Left lung (tissue), 10 donors: ENCODE results near the gene CACNA2D3. TPM values are rescaled to one million over a fixed set of nuclear protein-coding genes. Genes with fewer than 3 reads are reported as not detected.

Experiments used
- ATAC-seq: fragments of 200-7000 bp; cut with Tn5 transposase; one replicate; pipeline ENCODE4 v1.9.1; 2020; ENCODE audit warnings: moderate library complexity
- DNase-seq, 4 donors: peaks; one replicate each; pipeline ENCODE4 v3.0.0-alpha.2; 2013 to 2020
- H3K27ac ChIP-seq, 2 donors: fragments of 200-600 bp; sonication (generic) in 1 of 2; one replicate each; pipeline versions ENCODE4 v1.5.0 to v1.8.0; 2020 to 2021
- H3K27me3 ChIP-seq, 2 donors: fragments of 200-600 bp; sonication (generic) in 1 of 2; one replicate each; pipeline versions ENCODE4 v1.5.0 to v1.8.0; 2020 to 2021
- H3K36me3 ChIP-seq, 2 donors: fragments of 200-600 bp; sonication (generic) in 1 of 2; one replicate each; pipeline versions ENCODE4 v1.5.0 to v1.8.0; 2020 to 2021
- H3K4me1 ChIP-seq, 2 donors: fragments of 200-600 bp; one replicate each; pipeline ENCODE4 v1.8.0; 2021
- H3K4me3 ChIP-seq, 2 donors: fragments of 200-600 bp; sonication (generic) in 1 of 2; one replicate each; pipeline versions ENCODE4 v1.5.0 to v1.8.0; 2020 to 2021; ENCODE audit warnings: mild to moderate bottlenecking in 1 of 2
- H3K9me3 ChIP-seq, 2 donors: fragments of 200-600 bp; sonication (generic) in 1 of 2; one replicate each; pipeline versions ENCODE4 v1.5.0 to v1.8.0; 2020 to 2021
- intact Hi-C, 2 donors: fragments of 100-400 bp; cut with DNase I; formaldehyde crosslinking; loops; one replicate each; pipeline versions ENCODE4 v1.11.2 to v1.14.2; 2022
- polyA plus RNA-seq, 6 donors: library from polyadenylated mRNA; unstranded; fragments of 120-200 nt; gene quantifications; one replicate each; pipeline ENCODE4 v1.2.1, GENCODE V29; 2013; ENCODE audit not compliant: insufficient read length in 6 of 6
- total RNA-seq, 2 donors: library from RNA; stranded (reverse); fragmentation: NEBNext Ultra II Directional; extraction: Animal tissue kit (Norgen Biotek cat#: 25700); gene quantifications; one replicate each; pipeline ENCODE4 v1.2.1, GENCODE V29; 2021
- TF ChIP-seq, protein P1 (sequence below), 2 donors: fragments of 200-600 bp; sonication (generic) in 1 of 2; IDR thresholded peaks; one replicate each; pipeline versions ENCODE4 v1.5.0 to v1.8.0; 2021; ENCODE audit warnings: antibody characterized with exemption in 2 of 2
- donor health status: DM: no; HTN: yes; CAD: no.
- donor health status: DM: no; HTN: no; CAD: no.

Gene CACNA2D3
- total and polyA plus RNA-seq, 8 donors, result 1.1 to 2.7 (median 1.5) TPM

DNA sequence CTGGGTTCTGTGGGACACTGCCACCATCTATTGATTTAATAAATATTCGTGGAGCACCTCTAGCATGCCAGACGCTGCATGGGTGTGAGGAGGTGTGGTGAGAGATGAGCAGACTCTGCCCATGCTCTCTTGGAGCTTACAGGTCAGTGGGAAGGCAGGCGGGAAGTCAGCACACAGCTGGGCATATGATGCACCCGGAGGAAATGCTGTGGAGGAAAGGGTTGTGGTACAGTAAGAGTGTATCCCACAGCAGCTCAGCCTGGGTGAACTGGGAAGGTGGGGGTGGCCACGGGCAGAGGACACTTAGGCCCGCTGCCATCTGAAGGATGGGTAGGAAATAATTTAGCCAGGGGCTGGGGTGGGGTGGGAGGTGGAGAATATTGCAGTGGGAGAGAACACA lies 392.1 kb downstream of the CACNA2D3 start:
- no peak for DNase-seq

GRCh38 chr3:54515441-54516213 lies 393.3 kb downstream of the CACNA2D3 start:
- intact Hi-C loops, result no loop called here
- no peak overlapping the region for H3K27ac ChIP-seq
- ATAC-seq, result no peak

More for the DNA sequence above, 392.1 kb downstream of the CACNA2D3 start:
- intact Hi-C loops, result no loop called here
- ATAC-seq, result no peak
- Histone ChIP-seq H3K27me3 (no peaks in the 10 kb centered on the region), H3K36me3 (no peaks in the 10 kb centered on the region), H3K4me1 (no peaks in the 10 kb centered on the region), H3K4me3 (no peak overlapping the region), H3K9me3 (no peaks in the 10 kb centered on the region), H3K27ac (no peak overlapping the region)
- TF ChIP-seq, protein P1, sequence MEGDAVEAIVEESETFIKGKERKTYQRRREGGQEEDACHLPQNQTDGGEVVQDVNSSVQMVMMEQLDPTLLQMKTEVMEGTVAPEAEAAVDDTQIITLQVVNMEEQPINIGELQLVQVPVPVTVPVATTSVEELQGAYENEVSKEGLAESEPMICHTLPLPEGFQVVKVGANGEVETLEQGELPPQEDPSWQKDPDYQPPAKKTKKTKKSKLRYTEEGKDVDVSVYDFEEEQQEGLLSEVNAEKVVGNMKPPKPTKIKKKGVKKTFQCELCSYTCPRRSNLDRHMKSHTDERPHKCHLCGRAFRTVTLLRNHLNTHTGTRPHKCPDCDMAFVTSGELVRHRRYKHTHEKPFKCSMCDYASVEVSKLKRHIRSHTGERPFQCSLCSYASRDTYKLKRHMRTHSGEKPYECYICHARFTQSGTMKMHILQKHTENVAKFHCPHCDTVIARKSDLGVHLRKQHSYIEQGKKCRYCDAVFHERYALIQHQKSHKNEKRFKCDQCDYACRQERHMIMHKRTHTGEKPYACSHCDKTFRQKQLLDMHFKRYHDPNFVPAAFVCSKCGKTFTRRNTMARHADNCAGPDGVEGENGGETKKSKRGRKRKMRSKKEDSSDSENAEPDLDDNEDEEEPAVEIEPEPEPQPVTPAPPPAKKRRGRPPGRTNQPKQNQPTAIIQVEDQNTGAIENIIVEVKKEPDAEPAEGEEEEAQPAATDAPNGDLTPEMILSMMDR (IDR thresholded peaks at IDR 0.05), result no peak

DNA sequence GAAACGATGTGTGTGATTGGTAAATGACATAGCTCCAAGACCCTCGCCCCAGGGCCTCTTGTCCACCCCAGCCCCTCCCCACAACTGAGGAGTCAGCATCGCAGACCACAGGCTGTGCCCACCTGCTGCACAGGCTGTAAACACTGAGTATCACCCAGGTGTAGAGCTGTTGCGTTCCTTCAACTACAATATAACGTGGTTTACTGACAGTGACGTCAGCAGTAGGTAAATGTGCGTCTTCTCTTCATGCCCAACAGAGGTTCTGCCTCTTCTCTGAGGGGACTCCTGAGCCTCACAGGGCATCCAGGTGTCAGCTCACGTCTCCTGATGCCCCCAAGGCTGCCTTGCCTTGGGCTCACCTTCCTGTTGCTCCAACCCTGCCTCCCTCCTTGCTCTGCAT lies 395.1 kb downstream of the CACNA2D3 start:
- Histone ChIP-seq H3K36me3 (no peaks in the 10 kb centered on the region), H3K4me1 (no peaks in the 10 kb centered on the region), H3K9me3 (peaks cover 0 to 12% of the 10 kb centered on the region in 2 donors), H3K27ac (no peak overlapping the region), H3K4me3 (no peak overlapping the region), H3K27me3 (no peaks in the 10 kb centered on the region)
- DNase-seq (no peak), ATAC-seq (no peak)
- intact Hi-C loops, result no loop called here
- TF ChIP-seq, protein P1 (IDR thresholded peaks at IDR 0.05), result no peak

More at GRCh38 chr3:54515441-54516213, 393.3 kb downstream of the CACNA2D3 start:
- no peak for DNase-seq
- Histone ChIP-seq H3K4me3 (no peak overlapping the region), H3K9me3 (peaks cover 0 to 3% of the 10 kb centered on the region in 2 donors), H3K27me3 (no peaks in the 10 kb centered on the region), H3K4me1 (no peaks in the 10 kb centered on the region), H3K36me3 (no peaks in the 10 kb centered on the region)
- TF ChIP-seq, protein P1 (IDR thresholded peaks at IDR 0.05), result no peak

DNA sequence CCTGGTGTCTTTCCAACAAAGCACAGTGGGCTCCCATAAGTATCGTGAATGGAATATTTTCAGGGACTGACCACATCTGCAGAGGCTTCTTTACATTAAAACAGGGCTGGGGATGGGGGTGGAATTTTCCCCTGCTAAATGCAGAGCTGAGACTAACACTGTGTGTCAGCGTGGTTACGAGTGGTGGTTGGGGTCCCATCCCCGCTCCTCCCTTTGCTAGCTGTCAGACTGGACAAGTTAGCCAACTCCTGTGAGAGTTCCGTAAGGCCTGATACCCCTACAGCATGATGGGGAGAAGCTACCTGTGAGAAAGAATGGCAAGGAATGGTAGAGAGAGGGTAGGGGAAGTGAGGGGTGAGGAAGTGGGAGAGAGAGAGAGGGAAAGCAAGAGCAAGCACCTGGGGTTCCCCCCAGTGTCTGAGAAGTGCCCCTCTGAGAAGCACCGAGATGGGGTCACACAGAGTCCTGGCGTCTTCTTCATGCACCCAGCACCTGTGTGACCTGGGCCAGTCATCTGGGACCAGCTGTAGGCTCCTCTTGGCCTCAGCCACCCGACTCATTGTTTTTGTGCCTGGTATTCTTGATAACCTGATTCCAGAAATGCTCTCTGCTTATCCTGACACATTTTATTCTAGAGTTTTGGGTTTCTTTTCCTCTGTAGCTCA lies 395.8 kb downstream of the CACNA2D3 start:
- intact Hi-C loops, result no loop called here
- no peak for ATAC-seq
- TF ChIP-seq, protein P1 (IDR thresholded peaks at IDR 0.05), result no peak

GRCh38 chr3:54519493-54519892 lies 397.1 kb downstream of the CACNA2D3 start:
- Histone ChIP-seq H3K36me3 (no peaks in the 10 kb centered on the region), H3K4me1 (no peaks in the 10 kb centered on the region), H3K9me3 (peaks cover 0 to 21% of the 10 kb centered on the region in 2 donors), H3K27me3 (no peaks in the 10 kb centered on the region), H3K4me3 (no peak overlapping the region), H3K27ac (no peak overlapping the region)
- intact Hi-C loops, result no loop called here
- no peak for ATAC-seq
- DNase-seq, result no peak
- TF ChIP-seq, protein P1 (IDR thresholded peaks at IDR 0.05), result no peak

More for the DNA sequence above, 395.8 kb downstream of the CACNA2D3 start:
- no peak overlapping the region for H3K4me3 ChIP-seq
- no peaks in the 10 kb centered on the region for H3K4me1 ChIP-seq
- H3K27ac ChIP-seq, result no peak overlapping the region
- no peaks in the 10 kb centered on the region for H3K27me3 ChIP-seq
- DNase-seq, result no peak
- H3K36me3 ChIP-seq, result no peaks in the 10 kb centered on the region
- H3K9me3 ChIP-seq, result peaks cover 0 to 19% of the 10 kb centered on the region in 2 donors
